ENCODE data around the gene MAST4.

The MAST4 gene

GRCh38 chr5:66840511-66841013 is 244.4 kb downstream of the MAST4 start:
- H3K4me3 ChIP-seq (ENCODE audit: low read depth, low read length) = no peak overlapping the region
- peaks cover 23% of the 10 kb centered on the region for H3K4me1 ChIP-seq (ENCODE audit: control insufficient read depth, insufficient read depth, low read length)

GRCh38 chr5:66841264-66841663 is 245.1 kb downstream of the MAST4 start:
- no peak overlapping the region for H3K9ac ChIP-seq (ENCODE audit: low read depth, low read length)
- H3K27me3 ChIP-seq (ENCODE audit: control insufficient read depth, insufficient read depth, low read length) = no peaks in the 10 kb centered on the region
- H3K4me3 ChIP-seq (ENCODE audit: low read depth, low read length) = no peak overlapping the region
- H3K4me1 ChIP-seq (ENCODE audit: control insufficient read depth, insufficient read depth, low read length) = peaks cover 23% of the 10 kb centered on the region
- H3K9me3 ChIP-seq (ENCODE audit: control insufficient read depth, insufficient read depth, low read length) = no peaks in the 10 kb centered on the region
- H3K36me3 ChIP-seq (ENCODE audit: control insufficient read depth, insufficient read depth, low read length) = no peaks in the 10 kb centered on the region

More at GRCh38 chr5:66840511-66841013, 244.4 kb downstream of the MAST4 start:
- H3K36me3 ChIP-seq (ENCODE audit: control insufficient read depth, insufficient read depth, low read length) = no peaks in the 10 kb centered on the region
- H3K9ac ChIP-seq (ENCODE audit: low read depth, low read length) = no peak overlapping the region
- H3K9me3 ChIP-seq (ENCODE audit: control insufficient read depth, insufficient read depth, low read length) = no peaks in the 10 kb centered on the region
- H3K27me3 ChIP-seq (ENCODE audit: control insufficient read depth, insufficient read depth, low read length) = no peaks in the 10 kb centered on the region

DNA sequence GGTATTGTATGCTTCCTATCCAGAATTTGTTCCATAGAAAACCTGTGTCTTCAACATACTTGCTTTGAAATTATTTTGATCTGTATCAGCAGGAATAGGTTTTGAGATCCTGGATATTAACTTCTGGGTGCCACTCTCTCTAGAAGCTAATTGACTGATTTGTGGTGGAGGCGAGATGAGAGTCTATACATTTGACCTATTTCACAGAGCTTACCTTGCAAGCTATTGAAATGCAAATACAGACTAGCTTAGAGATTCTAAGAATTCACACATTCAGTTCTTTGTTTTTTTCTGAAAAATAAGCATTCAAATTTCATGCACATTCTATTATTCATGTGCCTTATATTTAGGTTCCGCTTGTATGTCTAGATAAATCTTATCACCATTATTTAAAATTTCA is 246.3 kb downstream of the MAST4 start:
- H3K4me3 ChIP-seq (ENCODE audit: low read depth, low read length) = no peak overlapping the region
- H3K4me1 ChIP-seq (ENCODE audit: control insufficient read depth, insufficient read depth, low read length) = peaks cover 23% of the 10 kb centered on the region
- H3K9me3 ChIP-seq (ENCODE audit: control insufficient read depth, insufficient read depth, low read length) = no peaks in the 10 kb centered on the region
- no peaks in the 10 kb centered on the region for H3K27me3 ChIP-seq (ENCODE audit: control insufficient read depth, insufficient read depth, low read length)
- H3K9ac ChIP-seq (ENCODE audit: low read depth, low read length) = no peak overlapping the region
- H3K36me3 ChIP-seq (ENCODE audit: control insufficient read depth, insufficient read depth, low read length) = no peaks in the 10 kb centered on the region

DNA sequence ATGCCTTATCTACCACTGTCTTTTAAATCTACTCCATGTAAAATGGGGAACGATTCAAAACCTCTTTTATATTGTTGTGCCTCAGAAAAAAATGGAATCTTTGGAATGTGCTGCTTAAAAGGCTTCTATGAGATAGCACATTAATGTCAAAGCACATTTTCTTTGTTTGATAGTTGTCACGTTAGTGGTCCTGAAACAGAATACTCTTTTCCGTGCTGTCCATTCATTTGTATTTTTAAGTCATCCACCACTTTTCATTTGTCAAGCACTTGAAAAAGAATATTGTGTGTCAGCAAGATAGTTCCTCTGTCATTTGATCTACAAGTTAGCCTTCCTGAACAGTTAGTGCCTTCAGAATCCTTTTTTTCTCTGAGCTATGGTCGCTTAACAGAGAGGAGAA is 246.9 kb downstream of the MAST4 start:
- no peak overlapping the region for H3K9ac ChIP-seq (ENCODE audit: low read depth, low read length)
- no peaks in the 10 kb centered on the region for H3K36me3 ChIP-seq (ENCODE audit: control insufficient read depth, insufficient read depth, low read length)
- no peak overlapping the region for H3K4me3 ChIP-seq (ENCODE audit: low read depth, low read length)
- peaks cover 23% of the 10 kb centered on the region for H3K4me1 ChIP-seq (ENCODE audit: control insufficient read depth, insufficient read depth, low read length)
- H3K9me3 ChIP-seq (ENCODE audit: control insufficient read depth, insufficient read depth, low read length) = no peaks in the 10 kb centered on the region
- no peaks in the 10 kb centered on the region for H3K27me3 ChIP-seq (ENCODE audit: control insufficient read depth, insufficient read depth, low read length)

DNA sequence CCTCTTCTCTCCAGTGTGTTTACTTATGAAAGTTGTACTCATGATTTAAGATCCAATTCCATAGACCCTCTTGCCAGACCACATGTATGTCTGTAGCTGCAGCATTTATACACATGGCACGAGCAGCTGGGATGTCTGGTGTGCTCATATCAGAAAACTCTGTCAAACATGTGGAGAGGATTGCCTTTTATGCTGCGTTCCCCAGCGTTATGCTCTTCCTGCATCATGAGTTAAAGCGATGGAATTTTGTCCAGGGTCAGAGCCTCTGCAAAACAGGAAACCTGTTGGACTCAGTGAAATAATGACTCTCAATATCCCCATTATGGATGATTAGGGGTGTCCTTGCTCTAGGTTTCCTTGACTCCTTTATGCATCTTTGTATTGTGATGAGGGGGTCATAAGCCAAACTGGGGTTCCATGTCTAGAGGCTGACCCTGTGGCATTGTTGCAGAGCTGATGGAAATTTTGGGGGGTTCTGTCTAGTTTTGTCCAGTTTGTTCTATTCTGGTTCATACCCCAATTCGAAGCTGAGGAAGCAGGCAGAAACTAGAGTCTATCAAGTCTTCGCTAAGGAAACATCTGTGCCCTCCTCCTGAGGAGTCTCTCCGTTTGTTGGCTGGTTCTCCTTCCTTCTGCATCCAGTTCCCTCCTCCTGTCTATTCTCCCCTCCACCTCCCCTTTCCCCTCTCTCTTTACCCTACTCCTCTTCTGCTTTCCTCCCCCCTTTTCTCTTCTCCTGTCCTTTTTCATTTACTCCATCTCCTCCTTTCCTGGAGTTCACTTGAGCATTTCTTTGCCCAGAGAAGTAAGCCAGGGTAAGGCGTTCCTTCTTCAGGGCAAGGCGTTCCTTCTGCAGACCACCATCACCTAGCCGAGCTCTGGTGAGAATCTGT is 252.8 kb downstream of the MAST4 start:
- no peaks in the 10 kb centered on the region for H3K27me3 ChIP-seq (ENCODE audit: control insufficient read depth, insufficient read depth, low read length)
- no peaks in the 10 kb centered on the region for H3K9me3 ChIP-seq (ENCODE audit: control insufficient read depth, insufficient read depth, low read length)
- no peak overlapping the region for H3K9ac ChIP-seq (ENCODE audit: low read depth, low read length)
- H3K4me3 ChIP-seq (ENCODE audit: low read depth, low read length) = no peak overlapping the region
- H3K36me3 ChIP-seq (ENCODE audit: control insufficient read depth, insufficient read depth, low read length) = no peaks in the 10 kb centered on the region
- no peaks in the 10 kb centered on the region for H3K4me1 ChIP-seq (ENCODE audit: control insufficient read depth, insufficient read depth, low read length)

GRCh38 chr5:66849803-66850202 is 253.6 kb downstream of the MAST4 start:
- H3K27me3 ChIP-seq (ENCODE audit: control insufficient read depth, insufficient read depth, low read length) = no peaks in the 10 kb centered on the region
- no peaks in the 10 kb centered on the region for H3K36me3 ChIP-seq (ENCODE audit: control insufficient read depth, insufficient read depth, low read length)
- H3K9ac ChIP-seq (ENCODE audit: low read depth, low read length) = no peak overlapping the region
- H3K4me1 ChIP-seq (ENCODE audit: control insufficient read depth, insufficient read depth, low read length) = no peaks in the 10 kb centered on the region
- H3K4me3 ChIP-seq (ENCODE audit: low read depth, low read length) = no peak overlapping the region
- H3K9me3 ChIP-seq (ENCODE audit: control insufficient read depth, insufficient read depth, low read length) = no peaks in the 10 kb centered on the region

- Histone ChIP-seq H3K4me3 (ENCODE audit: low read depth, low read length) (no peak overlapping the region), H3K4me1 (ENCODE audit: control insufficient read depth, insufficient read depth, low read length) (no peaks in the 10 kb centered on the region), H3K36me3 (ENCODE audit: control insufficient read depth, insufficient read depth, low read length) (no peaks in the 10 kb centered on the region), H3K9me3 (ENCODE audit: control insufficient read depth, insufficient read depth, low read length) (no peaks in the 10 kb centered on the region), H3K27me3 (ENCODE audit: control insufficient read depth, insufficient read depth, low read length) (no peaks in the 10 kb centered on the region), H3K9ac (ENCODE audit: low read depth, low read length) (no peak overlapping the region)
Measured at GRCh38 chr5:66850354-66851075, 254.3 kb downstream of the MAST4 start.

GRCh38 chr5:66851306-66851705 is 255.1 kb downstream of the MAST4 start:
- Histone ChIP-seq H3K4me1 (ENCODE audit: control insufficient read depth, insufficient read depth, low read length) (no peaks in the 10 kb centered on the region), H3K36me3 (ENCODE audit: control insufficient read depth, insufficient read depth, low read length) (no peaks in the 10 kb centered on the region), H3K27me3 (ENCODE audit: control insufficient read depth, insufficient read depth, low read length) (no peaks in the 10 kb centered on the region), H3K4me3 (ENCODE audit: low read depth, low read length) (no peak overlapping the region), H3K9me3 (ENCODE audit: control insufficient read depth, insufficient read depth, low read length) (no peaks in the 10 kb centered on the region), H3K9ac (ENCODE audit: low read depth, low read length) (no peak overlapping the region)

GRCh38 chr5:66854416-66854815 is 258.2 kb downstream of the MAST4 start:
- Histone ChIP-seq H3K4me3 (ENCODE audit: low read depth, low read length) (no peak overlapping the region), H3K9ac (ENCODE audit: low read depth, low read length) (no peak overlapping the region), H3K36me3 (ENCODE audit: control insufficient read depth, insufficient read depth, low read length) (no peaks in the 10 kb centered on the region), H3K9me3 (ENCODE audit: control insufficient read depth, insufficient read depth, low read length) (no peaks in the 10 kb centered on the region), H3K27me3 (ENCODE audit: control insufficient read depth, insufficient read depth, low read length) (no peaks in the 10 kb centered on the region), H3K4me1 (ENCODE audit: control insufficient read depth, insufficient read depth, low read length) (no peaks in the 10 kb centered on the region)

DNA sequence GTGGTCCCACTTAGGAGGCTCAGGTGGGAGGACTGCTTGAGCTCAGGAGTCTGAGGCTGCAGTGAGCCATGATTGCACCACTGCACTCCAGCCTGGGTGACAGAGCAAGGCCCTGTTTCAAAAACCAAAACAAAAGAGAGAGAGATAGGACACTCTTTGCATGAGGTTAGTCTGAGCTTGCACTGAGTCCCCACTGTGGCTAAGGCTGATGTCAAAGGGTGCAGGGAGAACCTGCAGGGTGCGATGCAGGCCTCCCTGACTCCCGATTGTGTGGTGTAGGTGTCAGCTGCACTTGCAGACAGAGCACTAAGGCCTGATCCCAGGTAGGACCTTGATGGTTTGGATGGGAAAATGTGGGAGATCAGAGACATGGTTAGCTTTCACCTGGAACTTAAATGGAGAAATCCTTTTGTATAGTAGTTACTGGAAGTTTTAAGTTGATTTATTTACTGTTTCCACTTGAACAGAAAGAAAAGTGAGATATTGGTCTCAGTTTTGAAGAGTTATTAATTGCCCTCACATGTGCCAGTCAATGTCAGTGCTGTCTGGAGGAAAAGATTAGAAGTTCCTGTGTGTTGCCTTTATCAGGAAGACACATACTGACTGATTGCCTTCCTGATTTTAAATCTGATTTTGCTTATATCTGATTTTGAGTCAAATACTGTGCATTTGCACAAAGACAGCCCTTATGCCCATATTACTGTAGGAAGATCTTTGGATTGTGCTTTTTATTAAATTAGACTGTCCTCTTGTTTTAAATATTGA is 260.0 kb downstream of the MAST4 start:
- Histone ChIP-seq H3K27me3 (ENCODE audit: control insufficient read depth, insufficient read depth, low read length) (no peaks in the 10 kb centered on the region), H3K9me3 (ENCODE audit: control insufficient read depth, insufficient read depth, low read length) (no peaks in the 10 kb centered on the region), H3K4me3 (ENCODE audit: low read depth, low read length) (no peak overlapping the region), H3K4me1 (ENCODE audit: control insufficient read depth, insufficient read depth, low read length) (peaks cover 3% of the 10 kb centered on the region), H3K9ac (ENCODE audit: low read depth, low read length) (no peak overlapping the region), H3K36me3 (ENCODE audit: control insufficient read depth, insufficient read depth, low read length) (no peaks in the 10 kb centered on the region)

DNA sequence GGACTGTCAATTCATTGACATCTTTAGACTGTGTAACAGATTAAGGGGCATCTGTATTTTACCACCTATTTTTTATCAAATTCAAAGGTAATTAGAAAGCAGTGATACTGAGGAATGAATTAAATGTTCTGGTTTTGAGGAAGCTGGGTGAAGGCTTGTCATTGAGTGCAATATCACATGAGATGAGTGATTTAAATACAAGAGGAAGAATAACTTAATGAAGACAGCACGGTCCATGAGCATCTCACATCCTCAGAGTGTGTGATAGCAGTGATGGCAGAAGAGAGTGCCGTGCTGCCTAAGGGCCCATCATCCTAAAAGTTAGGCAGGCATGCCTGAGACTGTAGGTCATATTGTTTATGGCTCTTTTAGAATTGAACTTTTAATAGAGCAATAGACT is 263.3 kb downstream of the MAST4 start:
- Histone ChIP-seq H3K36me3 (ENCODE audit: control insufficient read depth, insufficient read depth, low read length) (no peaks in the 10 kb centered on the region), H3K9ac (ENCODE audit: low read depth, low read length) (no peak overlapping the region), H3K4me1 (ENCODE audit: control insufficient read depth, insufficient read depth, low read length) (peaks cover 10% of the 10 kb centered on the region), H3K4me3 (ENCODE audit: low read depth, low read length) (no peak overlapping the region), H3K27me3 (ENCODE audit: control insufficient read depth, insufficient read depth, low read length) (no peaks in the 10 kb centered on the region), H3K9me3 (ENCODE audit: control insufficient read depth, insufficient read depth, low read length) (no peaks in the 10 kb centered on the region)
